ENCODE measurements around the gene ADGRA3.

DNA sequence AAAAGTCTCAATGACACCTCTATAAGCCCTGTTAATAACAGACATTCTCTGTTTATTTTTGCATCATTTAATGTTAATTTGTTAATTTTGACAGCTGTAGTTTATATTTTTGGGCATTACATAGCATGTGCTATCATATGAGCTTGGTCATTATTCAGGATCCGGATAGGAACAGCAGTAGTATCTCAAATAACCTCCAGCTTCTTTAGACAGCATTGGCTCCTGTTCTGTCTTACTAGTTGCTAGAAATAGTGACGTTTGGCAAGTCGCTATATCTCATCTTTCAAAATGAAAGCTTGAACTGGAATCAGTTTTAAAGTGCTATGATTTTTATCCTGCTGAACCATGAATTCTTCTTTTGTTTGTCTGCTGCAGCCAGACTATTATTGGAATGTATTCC, 9.0 kb upstream of the ADGRA3 start:
- no peak for TF ChIP-seq POLR2AphosphoS5 (IDR thresholded peaks at IDR 0.05; ENCODE audit: low read depth, low read length)
- TF ChIP-seq, protein P1, sequence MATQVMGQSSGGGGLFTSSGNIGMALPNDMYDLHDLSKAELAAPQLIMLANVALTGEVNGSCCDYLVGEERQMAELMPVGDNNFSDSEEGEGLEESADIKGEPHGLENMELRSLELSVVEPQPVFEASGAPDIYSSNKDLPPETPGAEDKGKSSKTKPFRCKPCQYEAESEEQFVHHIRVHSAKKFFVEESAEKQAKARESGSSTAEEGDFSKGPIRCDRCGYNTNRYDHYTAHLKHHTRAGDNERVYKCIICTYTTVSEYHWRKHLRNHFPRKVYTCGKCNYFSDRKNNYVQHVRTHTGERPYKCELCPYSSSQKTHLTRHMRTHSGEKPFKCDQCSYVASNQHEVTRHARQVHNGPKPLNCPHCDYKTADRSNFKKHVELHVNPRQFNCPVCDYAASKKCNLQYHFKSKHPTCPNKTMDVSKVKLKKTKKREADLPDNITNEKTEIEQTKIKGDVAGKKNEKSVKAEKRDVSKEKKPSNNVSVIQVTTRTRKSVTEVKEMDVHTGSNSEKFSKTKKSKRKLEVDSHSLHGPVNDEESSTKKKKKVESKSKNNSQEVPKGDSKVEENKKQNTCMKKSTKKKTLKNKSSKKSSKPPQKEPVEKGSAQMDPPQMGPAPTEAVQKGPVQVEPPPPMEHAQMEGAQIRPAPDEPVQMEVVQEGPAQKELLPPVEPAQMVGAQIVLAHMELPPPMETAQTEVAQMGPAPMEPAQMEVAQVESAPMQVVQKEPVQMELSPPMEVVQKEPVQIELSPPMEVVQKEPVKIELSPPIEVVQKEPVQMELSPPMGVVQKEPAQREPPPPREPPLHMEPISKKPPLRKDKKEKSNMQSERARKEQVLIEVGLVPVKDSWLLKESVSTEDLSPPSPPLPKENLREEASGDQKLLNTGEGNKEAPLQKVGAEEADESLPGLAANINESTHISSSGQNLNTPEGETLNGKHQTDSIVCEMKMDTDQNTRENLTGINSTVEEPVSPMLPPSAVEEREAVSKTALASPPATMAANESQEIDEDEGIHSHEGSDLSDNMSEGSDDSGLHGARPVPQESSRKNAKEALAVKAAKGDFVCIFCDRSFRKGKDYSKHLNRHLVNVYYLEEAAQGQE (IDR thresholded peaks at IDR 0.05; ENCODE audit: insufficient read depth in 1 of 2, low read depth in 2 of 2, low read length in 2 of 2), result no peak
- no peak for TF ChIP-seq TAF1 (IDR thresholded peaks at IDR 0.05; ENCODE audit: borderline replicate concordance, insufficient read depth, low read length)
